ENCODE results near the gene AGBL1. TPM values are rescaled to one million over a fixed set of nuclear protein-coding genes. Genes with fewer than 3 reads are reported as not detected.
"Not testable (repeated sequence)": the region's sequence is repeated elsewhere in the genome, so short reads cannot be mapped to it uniquely, and the experiment has no call there.

Gene AGBL1
- total RNA-seq, 1 donor from 2014 or later = not detected

DNA sequence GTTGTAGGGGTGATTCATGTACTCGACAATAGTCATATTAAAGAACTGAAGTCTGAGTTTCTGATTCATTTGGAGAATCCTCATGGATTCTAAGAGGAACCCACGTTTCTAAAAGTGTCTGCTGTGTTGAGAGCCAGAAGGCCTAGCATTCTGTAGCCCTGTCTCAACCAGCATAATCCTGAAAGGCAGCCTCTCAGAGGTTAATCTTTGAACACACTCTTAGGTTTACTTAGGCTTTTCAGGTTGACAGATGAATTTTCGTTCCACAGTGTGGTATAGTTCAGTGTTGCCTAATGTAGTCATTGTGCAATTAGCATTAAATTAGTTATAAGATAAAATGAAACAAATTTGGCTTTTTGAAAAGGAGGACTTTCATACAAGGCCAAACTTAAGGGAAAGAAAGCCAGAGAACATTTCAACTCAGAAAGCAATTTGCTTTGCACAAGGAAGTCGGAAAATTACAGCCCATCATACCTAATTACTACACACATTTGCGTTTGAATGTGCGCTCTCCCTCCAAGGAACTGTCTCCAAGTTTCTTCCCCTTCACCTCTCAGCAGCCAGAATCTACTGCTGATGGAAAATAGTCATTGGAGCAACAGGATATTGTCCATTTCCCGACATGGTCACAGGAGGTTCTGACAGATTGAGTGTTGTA lies 42.0 kb downstream of the AGBL1 start:
- H3K4me2 ChIP-seq (ENCODE audit: low read length) = no peak overlapping the region
- no peaks in the 10 kb centered on the region for H3K9me3 Mint-ChIP-seq (ENCODE audit: unreplicated experiment)
- no peaks in the 10 kb centered on the region for H3K4me1 ChIP-seq (ENCODE audit: insufficient read depth, low read length)
- H3K4me3 ChIP-seq (ENCODE audit: insufficient read depth, low read depth, low read length) = no peak overlapping the region
- H3K4me3 Mint-ChIP-seq (ENCODE audit: unreplicated experiment) = no peak overlapping the region
- no peak for TF ChIP-seq EZH2 (IDR thresholded peaks at IDR 0.05; ENCODE audit: insufficient read depth, low read length)
- TF ChIP-seq, protein P1, sequence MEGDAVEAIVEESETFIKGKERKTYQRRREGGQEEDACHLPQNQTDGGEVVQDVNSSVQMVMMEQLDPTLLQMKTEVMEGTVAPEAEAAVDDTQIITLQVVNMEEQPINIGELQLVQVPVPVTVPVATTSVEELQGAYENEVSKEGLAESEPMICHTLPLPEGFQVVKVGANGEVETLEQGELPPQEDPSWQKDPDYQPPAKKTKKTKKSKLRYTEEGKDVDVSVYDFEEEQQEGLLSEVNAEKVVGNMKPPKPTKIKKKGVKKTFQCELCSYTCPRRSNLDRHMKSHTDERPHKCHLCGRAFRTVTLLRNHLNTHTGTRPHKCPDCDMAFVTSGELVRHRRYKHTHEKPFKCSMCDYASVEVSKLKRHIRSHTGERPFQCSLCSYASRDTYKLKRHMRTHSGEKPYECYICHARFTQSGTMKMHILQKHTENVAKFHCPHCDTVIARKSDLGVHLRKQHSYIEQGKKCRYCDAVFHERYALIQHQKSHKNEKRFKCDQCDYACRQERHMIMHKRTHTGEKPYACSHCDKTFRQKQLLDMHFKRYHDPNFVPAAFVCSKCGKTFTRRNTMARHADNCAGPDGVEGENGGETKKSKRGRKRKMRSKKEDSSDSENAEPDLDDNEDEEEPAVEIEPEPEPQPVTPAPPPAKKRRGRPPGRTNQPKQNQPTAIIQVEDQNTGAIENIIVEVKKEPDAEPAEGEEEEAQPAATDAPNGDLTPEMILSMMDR (IDR thresholded peaks at IDR 0.05; ENCODE audit: insufficient read depth, low read depth, low read length) = no peak
- H3K9me3 ChIP-seq (ENCODE audit: insufficient read depth, low read depth, low read length) = no peaks in the 10 kb centered on the region
- no peaks in the 10 kb centered on the region for H3K79me2 ChIP-seq (ENCODE audit: insufficient read depth, low read length)
- no peak overlapping the region for H3K27ac Mint-ChIP-seq (ENCODE audit: unreplicated experiment)
- no peaks in the 10 kb centered on the region for H4K20me1 ChIP-seq (ENCODE audit: insufficient read depth, low read length)
- H3K27me3 ChIP-seq (ENCODE audit: insufficient read depth, low read length) = no peaks in the 10 kb centered on the region
- H3K27ac ChIP-seq (ENCODE audit: low read depth, low read length) = no peak overlapping the region
- H3K9ac ChIP-seq (ENCODE audit: low read length) = no peak overlapping the region
- H3K36me3 Mint-ChIP-seq (ENCODE audit: low read depth, unreplicated experiment) = no peaks in the 10 kb centered on the region
- H3K36me3 ChIP-seq (ENCODE audit: insufficient read depth, low read length) = no peaks in the 10 kb centered on the region
- peaks cover 3% of the 10 kb centered on the region for H3K27me3 Mint-ChIP-seq (ENCODE audit: low read depth, unreplicated experiment)
- no peak for FAIRE-seq
- DNase-seq (ENCODE audit: low read depth) = no peak
- H2AFZ ChIP-seq (ENCODE audit: low read depth, low read length) = no peak overlapping the region
- H3K4me1 Mint-ChIP-seq (ENCODE audit: low read depth, unreplicated experiment) = no peaks in the 10 kb centered on the region

DNA sequence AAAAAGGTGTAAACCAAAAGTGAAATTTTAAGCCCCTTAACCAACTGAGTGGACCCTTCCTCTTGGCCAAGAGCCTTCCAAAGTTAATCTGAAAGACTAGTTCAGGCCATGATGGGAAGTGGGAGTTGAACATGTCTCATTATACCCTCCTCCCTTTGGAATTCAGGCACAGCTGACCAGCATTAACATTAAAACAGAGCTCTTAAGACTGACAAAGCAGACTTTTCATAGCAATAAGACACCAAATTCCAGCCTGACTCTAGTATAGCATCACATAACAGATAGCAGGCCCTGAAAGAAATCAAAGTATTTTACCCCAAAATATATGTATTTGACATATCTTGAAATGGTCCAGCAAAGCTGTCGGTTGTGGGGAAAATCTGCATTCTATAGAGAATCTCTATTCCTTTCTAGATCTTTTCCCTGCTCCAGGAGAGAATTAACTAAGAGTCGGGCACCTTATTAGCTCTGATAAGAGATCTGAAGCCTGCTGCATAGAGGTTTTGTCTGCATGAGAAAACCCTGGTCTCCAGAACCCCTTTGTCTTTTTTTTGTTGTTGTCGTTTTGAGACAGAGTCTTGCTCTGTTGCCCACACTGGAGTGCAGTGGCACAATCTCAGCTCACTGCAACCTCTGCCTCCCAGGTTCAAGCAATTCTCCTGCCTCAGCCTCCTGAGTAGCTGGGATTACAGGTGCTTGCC lies 43.2 kb downstream of the AGBL1 start:
- H4K20me1 ChIP-seq (ENCODE audit: insufficient read depth, low read length); DNase-seq (ENCODE audit: low read depth); FAIRE-seq; H3K36me3 ChIP-seq (ENCODE audit: insufficient read depth, low read length); H3K4me1 Mint-ChIP-seq (ENCODE audit: low read depth, unreplicated experiment); H3K27me3 Mint-ChIP-seq (ENCODE audit: low read depth, unreplicated experiment); H3K79me2 ChIP-seq (ENCODE audit: insufficient read depth, low read length); H3K9ac ChIP-seq (ENCODE audit: low read length); H3K9me3 Mint-ChIP-seq (ENCODE audit: unreplicated experiment); H3K4me2 ChIP-seq (ENCODE audit: low read length); H3K4me1 ChIP-seq (ENCODE audit: insufficient read depth, low read length); H2AFZ ChIP-seq (ENCODE audit: low read depth, low read length); H3K27ac Mint-ChIP-seq (ENCODE audit: unreplicated experiment); H3K4me3 ChIP-seq (ENCODE audit: insufficient read depth, low read depth, low read length); H3K27me3 ChIP-seq (ENCODE audit: insufficient read depth, low read length); H3K4me3 Mint-ChIP-seq (ENCODE audit: unreplicated experiment); H3K27ac ChIP-seq (ENCODE audit: low read depth, low read length); H3K9me3 ChIP-seq (ENCODE audit: insufficient read depth, low read depth, low read length); H3K36me3 Mint-ChIP-seq (ENCODE audit: low read depth, unreplicated experiment): not testable (repeated sequence)

DNA sequence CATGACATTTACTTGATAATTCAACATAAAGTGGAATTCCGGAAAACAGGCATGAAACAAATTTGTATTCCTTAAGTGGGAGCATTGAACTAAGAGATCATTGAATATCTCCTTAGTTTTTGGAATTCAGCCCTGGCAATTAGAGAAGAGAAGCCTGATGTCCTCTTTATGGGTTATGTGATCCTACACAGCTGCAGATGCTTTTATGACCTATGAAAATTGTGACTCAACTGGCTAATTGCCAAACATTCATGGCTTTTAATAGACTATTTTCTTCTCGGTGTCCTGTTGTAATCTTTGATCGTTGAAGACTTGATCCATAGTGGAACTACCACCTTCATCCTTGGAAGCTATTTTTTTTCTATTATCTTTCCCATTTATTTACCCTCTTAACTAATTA lies 46.1 kb downstream of the AGBL1 start:
- Mint-ChIP-seq H3K27ac (ENCODE audit: unreplicated experiment) (no peak overlapping the region), H3K9me3 (ENCODE audit: unreplicated experiment) (no peaks in the 10 kb centered on the region), H3K4me3 (ENCODE audit: unreplicated experiment) (no peak overlapping the region), H3K4me1 (ENCODE audit: low read depth, unreplicated experiment) (no peaks in the 10 kb centered on the region), H3K27me3 (ENCODE audit: low read depth, unreplicated experiment) (no peaks in the 10 kb centered on the region), H3K36me3 (ENCODE audit: low read depth, unreplicated experiment) (no peaks in the 10 kb centered on the region)
- no peaks in the 10 kb centered on the region for H3K4me1 ChIP-seq (ENCODE audit: insufficient read depth, low read length)
- H3K27me3 ChIP-seq (ENCODE audit: insufficient read depth, low read length) = no peaks in the 10 kb centered on the region
- H3K9ac ChIP-seq (ENCODE audit: low read length) = no peak overlapping the region
- no peaks in the 10 kb centered on the region for H3K36me3 ChIP-seq (ENCODE audit: insufficient read depth, low read length)
- H4K20me1 ChIP-seq (ENCODE audit: insufficient read depth, low read length) = no peaks in the 10 kb centered on the region
- no peaks in the 10 kb centered on the region for H3K79me2 ChIP-seq (ENCODE audit: insufficient read depth, low read length)
- no peak overlapping the region for H3K4me3 ChIP-seq (ENCODE audit: insufficient read depth, low read depth, low read length)
- no peak overlapping the region for H3K4me2 ChIP-seq (ENCODE audit: low read length)
- no peak for DNase-seq (ENCODE audit: low read depth)
- no peak overlapping the region for H3K27ac ChIP-seq (ENCODE audit: low read depth, low read length)
- FAIRE-seq = no peak
- no peak overlapping the region for H2AFZ ChIP-seq (ENCODE audit: low read depth, low read length)
- no peaks in the 10 kb centered on the region for H3K9me3 ChIP-seq (ENCODE audit: insufficient read depth, low read depth, low read length)
- no peak for TF ChIP-seq EZH2 (IDR thresholded peaks at IDR 0.05; ENCODE audit: insufficient read depth, low read length)
- TF ChIP-seq, protein P1 (IDR thresholded peaks at IDR 0.05; ENCODE audit: insufficient read depth, low read depth, low read length) = no peak
